LoVo (cell line): Measurements from ENCODE around the gene IFITM5.

Experiments used
- DNase-seq: peaks from one replicate; pipeline ENCODE4 v3.0.0-alpha.2; 2016; ENCODE audit warnings: low spot score

The IFITM5 gene

GRCh38 chr11:283405-284104 lies 15.8 kb downstream of the IFITM5 start:
- no peak for DNase-seq

GRCh38 chr11:282630-283360 lies 16.5 kb downstream of the IFITM5 start:
- DNase-seq, result no peak

GRCh38 chr11:282171-282570 lies 17.2 kb downstream of the IFITM5 start:
- DNase-seq, result no peak

GRCh38 chr11:281486-282161 lies 17.7 kb downstream of the IFITM5 start:
- no peak for DNase-seq

GRCh38 chr11:280706-281485 lies 18.4 kb downstream of the IFITM5 start:
- DNase-seq, result no peak

- no peak for DNase-seq
Measured at GRCh38 chr11:279966-280705, 19.2 kb downstream of the IFITM5 start.

DNA sequence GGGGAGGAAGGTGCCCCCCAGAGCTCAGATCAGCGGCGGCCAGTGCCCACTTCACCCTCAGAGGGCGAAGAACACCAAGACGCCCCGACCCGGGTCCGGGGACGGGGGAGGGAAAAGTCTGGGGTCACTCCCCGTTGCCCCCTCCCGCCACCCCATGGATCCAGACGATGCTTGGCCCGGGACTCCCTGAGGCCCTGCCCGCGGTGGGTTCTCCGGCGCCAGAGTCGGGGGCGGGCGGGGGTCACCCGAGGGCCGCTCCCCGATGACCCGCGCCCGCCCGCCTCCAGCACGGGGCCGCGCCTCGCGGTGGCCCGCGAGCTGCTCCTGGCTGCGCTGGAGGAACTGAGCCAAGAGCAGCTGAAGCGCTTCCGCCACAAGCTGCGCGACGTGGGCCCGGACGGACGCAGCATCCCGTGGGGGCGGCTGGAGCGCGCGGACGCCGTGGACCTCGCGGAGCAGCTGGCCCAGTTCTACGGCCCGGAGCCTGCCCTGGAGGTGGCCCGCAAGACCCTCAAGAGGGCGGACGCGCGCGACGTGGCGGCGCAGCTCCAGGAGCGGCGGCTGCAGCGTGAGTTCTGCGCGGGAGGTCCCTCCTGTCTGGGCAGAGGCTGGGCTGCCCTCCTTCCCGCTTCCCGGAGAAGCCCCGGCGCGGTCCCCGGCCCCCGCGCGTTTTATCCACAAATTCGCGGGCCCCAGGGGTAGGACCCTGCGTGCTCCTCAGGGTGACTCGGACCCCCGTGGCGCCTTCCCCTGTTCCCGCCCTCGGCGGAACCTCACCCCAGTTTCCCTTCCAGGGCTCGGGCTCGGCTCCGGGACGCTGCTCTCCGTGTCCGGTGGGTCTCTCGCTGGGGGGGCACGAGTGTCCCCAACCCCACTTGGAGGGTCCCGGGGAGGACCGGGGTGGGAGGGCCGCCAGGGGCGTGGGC lies 20.0 kb downstream of the IFITM5 start:
- DNase-seq, result no peak

DNA sequence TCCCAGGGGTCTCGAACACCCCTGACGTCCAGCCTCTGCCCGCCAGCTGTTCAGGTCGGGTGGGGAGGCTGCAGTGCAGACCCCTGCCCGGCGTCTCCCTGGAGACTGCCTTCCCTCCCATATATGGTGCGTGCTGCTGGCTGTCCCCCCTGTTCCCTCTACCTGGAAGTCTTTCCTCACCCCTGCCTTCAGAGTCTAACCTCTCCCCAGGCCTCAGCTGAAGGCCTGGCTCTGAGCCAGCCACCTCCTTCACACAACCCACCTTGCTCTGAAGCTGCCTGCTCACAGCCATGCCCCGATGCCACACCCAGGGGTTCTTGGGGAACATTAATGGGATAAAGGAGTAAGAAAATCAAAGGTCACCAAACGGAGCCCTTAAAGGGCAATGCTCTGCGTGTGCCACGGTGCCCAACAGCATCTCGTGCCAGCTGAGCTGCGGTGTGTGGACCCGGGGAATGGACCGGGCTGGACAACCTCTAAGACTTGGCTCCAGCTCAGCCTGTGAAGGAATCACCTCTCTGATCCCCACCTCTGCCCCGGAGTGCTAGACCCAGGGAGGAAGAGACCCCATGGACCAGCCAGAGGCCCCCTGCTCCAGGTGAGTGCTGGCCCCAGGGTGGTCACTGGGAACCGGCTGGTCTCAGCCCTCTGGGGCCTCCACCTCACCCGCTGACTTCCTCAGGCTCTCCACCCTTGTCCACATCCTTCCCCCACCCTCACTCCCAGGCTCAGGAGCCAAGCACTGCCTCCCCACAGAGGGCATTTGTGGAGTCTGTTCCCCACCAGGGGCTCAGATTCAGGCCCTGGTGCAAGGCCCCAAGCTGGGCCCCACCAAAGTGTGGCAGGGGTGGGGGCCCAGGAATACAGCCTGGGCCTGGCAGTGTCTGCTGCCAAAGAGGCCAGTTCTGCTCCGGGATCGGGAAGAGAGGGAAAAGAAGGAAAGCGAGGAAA lies 21.1 kb downstream of the IFITM5 start, which contains the start of gene NLRP6:
Gene NLRP6 (plus strand): TSS at position 407 of the 951 bp plus-strand sequence. CDS start 163 bp downstream, at position 570.
- DNase-seq, result no peak

- no peak for DNase-seq
Measured at GRCh38 chr11:276219-276618, 23.1 kb downstream of the IFITM5 start.

DNA sequence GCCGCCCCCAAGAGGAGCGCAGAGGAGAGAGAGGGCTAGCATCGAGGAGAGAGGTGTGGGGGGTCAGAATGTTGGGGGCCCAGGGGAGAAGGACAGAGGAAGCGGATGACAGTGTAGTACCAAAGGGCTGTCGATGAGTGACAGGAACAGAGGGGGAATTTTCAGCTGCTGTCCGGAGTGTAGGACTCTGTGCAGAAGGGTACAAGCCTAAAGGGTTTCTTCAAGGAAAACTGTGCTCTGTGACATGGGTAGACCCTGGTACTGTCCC lies 26.5 kb downstream of the IFITM5 start:
- DNase-seq, result no peak

DNA sequence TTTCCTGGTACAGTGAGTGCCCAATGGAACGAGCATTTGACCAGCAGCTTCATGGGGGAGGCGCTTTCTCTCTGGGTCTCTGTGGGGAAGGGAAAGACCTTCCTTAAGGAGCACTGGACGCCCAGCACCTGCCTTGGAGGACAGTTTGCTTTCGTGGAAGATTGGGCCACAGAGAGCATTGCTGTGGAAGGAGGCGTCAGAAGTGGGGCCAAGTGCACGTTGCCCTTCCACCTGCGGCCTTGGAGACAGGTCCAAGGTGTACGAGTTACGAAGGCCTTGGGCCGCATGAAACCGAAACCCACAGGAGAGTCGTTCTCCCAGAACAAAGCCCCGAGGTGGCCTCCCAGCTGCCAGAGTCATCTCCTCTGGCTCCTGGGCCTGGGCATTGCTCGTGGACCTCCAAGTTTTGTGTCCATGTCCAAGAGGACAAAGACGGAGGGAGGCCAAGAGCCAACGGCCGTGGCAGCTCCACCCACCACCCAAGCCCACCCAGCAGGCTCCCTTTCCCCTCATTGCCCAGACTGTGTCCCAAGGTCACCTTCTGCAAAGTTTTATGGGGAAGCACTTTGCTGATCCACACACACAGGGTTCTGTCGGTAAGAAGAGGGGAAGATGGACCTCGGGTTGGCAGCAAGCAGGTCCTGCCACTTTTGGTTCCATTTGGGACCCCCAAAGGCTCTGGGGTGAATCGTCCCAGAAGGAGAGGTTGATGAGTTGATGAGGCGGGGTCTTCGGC lies 27.0 kb downstream of the IFITM5 start:
- DNase-seq, result no peak

DNA sequence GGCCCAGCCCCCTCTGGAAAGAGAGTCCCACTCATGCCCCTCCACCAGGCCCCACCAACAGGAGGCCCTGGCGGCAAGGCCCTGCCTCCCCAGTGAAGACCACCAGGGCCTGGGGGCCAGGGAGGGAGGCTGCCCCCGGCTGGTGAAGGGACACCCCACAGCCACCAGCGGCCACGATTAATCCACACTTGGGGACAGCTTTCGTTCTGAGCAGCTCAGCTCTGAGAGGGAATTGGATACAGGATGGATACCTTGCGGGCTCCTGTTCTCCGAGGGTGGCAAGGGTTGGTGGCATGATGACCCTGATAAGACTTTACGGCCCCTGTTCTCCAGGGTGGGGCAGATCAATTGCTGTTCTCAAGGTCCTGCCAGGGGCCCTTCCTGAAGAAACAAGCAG lies 28.0 kb downstream of the IFITM5 start:
- no peak for DNase-seq

DNA sequence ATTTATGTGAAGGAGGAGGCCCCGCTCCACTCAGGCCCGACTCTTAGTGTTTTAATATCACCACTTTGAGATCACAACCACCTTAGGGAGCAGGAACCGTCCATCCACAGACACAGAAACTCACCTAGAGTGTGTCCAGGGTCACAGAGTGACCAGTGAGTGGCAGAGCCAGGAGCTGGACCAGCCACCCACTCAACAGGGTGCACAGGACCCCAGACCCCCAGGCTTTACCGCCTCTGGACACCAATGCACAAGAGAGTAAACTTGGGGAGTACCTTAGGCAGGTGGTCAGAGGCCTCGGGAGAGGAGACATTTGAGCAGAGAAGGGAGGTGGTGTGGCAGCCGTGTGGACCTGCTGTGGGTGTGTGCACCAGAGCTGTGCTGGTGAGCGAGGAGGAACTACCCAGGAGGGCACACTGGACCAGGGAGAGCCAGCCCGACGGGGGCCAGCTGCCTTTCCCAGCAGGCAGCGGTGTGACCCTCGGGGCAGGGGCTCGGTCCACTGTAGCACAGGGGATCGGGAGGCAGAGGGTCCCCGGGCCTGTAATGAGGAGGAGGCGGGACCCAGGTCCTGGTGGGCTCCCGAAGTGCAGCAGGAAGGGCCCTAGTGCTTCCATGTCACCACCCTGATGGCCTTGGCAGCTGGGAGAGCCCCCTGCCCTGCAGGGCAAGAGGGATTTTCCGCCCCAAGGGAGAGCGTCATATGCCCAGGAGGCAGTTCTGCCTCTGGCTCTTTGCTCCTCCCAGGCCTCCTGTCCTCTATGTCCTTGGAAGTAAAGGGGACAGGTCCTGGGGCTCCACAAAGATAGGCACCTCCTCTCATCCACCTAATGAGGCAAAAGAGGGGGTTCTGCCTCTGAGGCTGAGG lies 28.6 kb downstream of the IFITM5 start:
- DNase-seq, result no peak

DNA sequence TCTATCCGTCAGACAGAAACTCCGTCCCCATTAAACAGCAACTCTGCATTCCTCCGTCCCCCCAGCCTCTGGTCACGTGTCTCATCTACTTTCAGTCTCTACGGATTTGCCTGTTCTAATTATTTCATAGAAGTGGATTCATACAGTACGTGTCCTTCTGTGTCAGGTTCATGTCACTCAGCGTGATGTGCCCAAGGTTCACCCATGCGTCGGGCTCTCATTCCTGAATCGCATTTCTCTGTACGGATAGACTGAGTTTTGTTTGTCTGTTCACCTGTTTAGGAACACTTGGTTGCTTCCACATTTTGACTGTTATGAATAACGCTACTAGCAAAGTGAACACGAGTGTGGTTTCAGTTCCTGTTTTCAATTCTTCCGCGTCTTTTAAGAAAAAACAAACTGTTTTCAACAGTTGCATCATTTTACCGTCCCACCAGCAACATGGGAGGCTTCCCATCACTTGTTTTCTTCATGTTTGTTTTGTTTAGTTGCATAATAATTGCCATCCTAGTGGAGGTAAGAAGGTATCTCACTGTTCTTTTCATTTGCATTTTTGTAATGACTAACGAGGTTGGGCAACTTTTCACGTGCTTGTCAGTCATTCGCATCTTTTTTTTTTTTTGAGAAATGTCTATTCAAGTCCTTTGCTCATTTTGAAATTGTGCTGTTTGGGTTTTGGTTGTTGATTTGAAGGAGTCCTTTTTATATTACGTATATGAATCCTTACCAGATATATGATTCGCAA lies 30.0 kb downstream of the IFITM5 start:
- DNase-seq, result peak; percentile 30

DNA sequence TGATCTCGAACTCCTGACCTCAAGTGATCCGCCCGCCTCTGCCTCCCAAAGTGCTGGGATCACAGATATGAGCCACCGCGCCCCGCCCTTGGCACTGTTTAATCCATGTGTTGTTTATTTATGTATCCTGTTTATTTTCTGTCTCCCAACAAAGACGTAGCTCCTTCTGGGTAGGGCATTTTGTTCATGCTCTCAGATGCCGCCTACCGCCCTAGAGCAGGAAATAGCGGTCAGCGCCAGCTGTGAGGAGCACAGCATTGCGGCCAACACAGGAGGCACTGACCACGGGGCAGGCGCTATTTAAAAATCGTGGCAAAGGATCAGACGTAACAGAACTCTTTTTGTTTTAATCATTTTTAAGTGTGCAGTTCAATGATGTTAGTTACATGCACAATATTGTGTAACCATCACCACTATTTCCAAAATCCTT lies 30.6 kb downstream of the IFITM5 start:
- peak; percentile 75 for DNase-seq

DNA sequence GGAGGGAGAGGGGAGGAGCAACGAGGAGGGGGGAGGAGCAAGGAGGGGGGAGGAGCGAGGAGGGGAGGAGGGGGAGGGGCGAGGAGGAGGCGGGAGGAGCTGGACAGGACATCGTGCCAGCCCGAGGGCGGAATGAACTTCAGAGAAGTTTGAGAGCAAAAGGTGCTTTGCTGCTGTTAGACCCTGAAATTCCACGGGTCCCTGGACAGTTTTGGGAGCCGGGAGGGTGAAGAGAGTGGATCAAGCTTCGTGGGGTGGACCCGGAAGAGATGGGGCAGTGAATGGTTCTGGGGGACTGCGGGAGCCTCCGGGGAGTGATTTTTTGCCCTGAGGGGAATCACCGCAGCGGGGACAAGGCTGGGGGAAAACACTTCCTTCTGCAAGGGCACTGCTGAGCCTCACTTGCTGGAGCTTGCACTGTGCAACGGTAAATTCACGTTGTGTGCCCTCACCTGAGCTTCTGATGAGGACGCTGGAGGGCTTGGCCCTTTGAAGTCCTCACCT lies 31.8 kb downstream of the IFITM5 start:
- DNase-seq, result peak; percentile 47
